Transverse colon (tissue), 3 donors: ENCODE measurements around the gene QSER1.

Experiments used
- CTCF ChIP-seq, 5 experiments: fragments of 200-600 bp in 3 of 5; fragments of 450-650 bp in 2 of 5; sonication (generic) in 3 of 5; IDR thresholded peaks; 1 replicate in 2 of 5; 2 replicates in 3 of 5; pipeline ENCODE4 v1.5.1; 2016 to 2017; ENCODE audit warnings: antibody characterized with exemption in 5 of 5, inconsistent platforms in 3 of 5, mild to moderate bottlenecking in 2 of 5, moderate library complexity in 1 of 5
- EP300 ChIP-seq: sonication (generic); formaldehyde crosslinking; IDR thresholded peaks from one replicate; pipeline ENCODE4 v1.6.1; 2017; ENCODE audit warnings: antibody characterized with exemption, low read depth

GRCh38 chr11:32949739-32950138 is 57.1 kb downstream of the QSER1 start:
- TF ChIP-seq CTCF (IDR thresholded peaks at IDR 0.05) (no peak), EP300 (no peak)
